ENCODE measurements around the gene GABRD. TPM values are rescaled to one million over a fixed set of nuclear protein-coding genes. Genes with fewer than 3 reads are reported as not detected.

Gene GABRD
- total RNA-seq, 6 experiments from 2014 or later: not detected

GRCh38 chr1:2052054-2052679 is 33.0 kb downstream of the GABRD start:
- no peaks in the 10 kb centered on the region for H3K4me1 Mint-ChIP-seq (ENCODE audit: low read depth)
- H3K27ac Mint-ChIP-seq: no peak overlapping the region
- TF ChIP-seq, protein P1, sequence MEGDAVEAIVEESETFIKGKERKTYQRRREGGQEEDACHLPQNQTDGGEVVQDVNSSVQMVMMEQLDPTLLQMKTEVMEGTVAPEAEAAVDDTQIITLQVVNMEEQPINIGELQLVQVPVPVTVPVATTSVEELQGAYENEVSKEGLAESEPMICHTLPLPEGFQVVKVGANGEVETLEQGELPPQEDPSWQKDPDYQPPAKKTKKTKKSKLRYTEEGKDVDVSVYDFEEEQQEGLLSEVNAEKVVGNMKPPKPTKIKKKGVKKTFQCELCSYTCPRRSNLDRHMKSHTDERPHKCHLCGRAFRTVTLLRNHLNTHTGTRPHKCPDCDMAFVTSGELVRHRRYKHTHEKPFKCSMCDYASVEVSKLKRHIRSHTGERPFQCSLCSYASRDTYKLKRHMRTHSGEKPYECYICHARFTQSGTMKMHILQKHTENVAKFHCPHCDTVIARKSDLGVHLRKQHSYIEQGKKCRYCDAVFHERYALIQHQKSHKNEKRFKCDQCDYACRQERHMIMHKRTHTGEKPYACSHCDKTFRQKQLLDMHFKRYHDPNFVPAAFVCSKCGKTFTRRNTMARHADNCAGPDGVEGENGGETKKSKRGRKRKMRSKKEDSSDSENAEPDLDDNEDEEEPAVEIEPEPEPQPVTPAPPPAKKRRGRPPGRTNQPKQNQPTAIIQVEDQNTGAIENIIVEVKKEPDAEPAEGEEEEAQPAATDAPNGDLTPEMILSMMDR (IDR thresholded peaks at IDR 0.05): no peak
- no peaks in the 10 kb centered on the region for H3K36me3 Mint-ChIP-seq (ENCODE audit: low read depth)
- DNase-seq: no peak
- H3K9me3 Mint-ChIP-seq: no peaks in the 10 kb centered on the region
- peaks cover 27% of the 10 kb centered on the region for H3K27me3 Mint-ChIP-seq (ENCODE audit: insufficient read depth)
- H3K4me3 Mint-ChIP-seq: no peak overlapping the region

DNA sequence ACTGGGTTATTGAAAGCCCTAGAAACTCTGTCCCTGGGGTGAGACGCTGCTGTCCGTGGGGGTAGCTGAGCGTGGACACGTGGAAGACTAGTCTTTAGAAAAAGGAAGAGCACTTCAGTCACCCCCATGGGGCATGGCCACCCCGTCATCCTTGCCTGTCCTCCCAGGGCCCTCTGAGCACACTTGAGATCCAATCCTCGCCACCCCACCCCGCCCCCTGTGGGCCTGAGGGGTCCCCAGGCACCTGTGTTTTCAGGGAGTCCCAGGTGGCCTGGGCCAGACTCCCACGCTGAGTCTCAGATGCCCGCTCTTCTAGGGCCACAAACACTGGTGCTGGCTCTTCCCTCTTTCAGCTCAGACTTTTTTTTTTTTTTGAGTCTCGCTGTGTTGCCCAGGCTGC is 33.6 kb downstream of the GABRD start:
- no peak overlapping the region for H3K4me3 Mint-ChIP-seq
- TF ChIP-seq, protein P1 (IDR thresholded peaks at IDR 0.05): no peak

GRCh38 chr1:2053217-2053616 is 34.1 kb downstream of the GABRD start:
- Mint-ChIP-seq H3K27me3 (ENCODE audit: insufficient read depth) (peaks cover 28% of the 10 kb centered on the region), H3K4me1 (ENCODE audit: low read depth) (no peaks in the 10 kb centered on the region), H3K9me3 (no peaks in the 10 kb centered on the region), H3K27ac (no peak overlapping the region), H3K36me3 (ENCODE audit: low read depth) (no peaks in the 10 kb centered on the region), H3K4me3 (no peak overlapping the region)
- DNase-seq: no peak
- TF ChIP-seq, protein P1 (IDR thresholded peaks at IDR 0.05): no peak

More for the DNA sequence above, 33.6 kb downstream of the GABRD start:
- Mint-ChIP-seq H3K27ac (no peak overlapping the region), H3K36me3 (ENCODE audit: low read depth) (no peaks in the 10 kb centered on the region), H3K9me3 (no peaks in the 10 kb centered on the region), H3K4me1 (ENCODE audit: low read depth) (no peaks in the 10 kb centered on the region), H3K27me3 (ENCODE audit: insufficient read depth) (peaks cover 29% of the 10 kb centered on the region)
- DNase-seq: no peak

GRCh38 chr1:2053784-2054376 is 34.7 kb downstream of the GABRD start:
- peaks cover 22% of the 10 kb centered on the region for H3K27me3 Mint-ChIP-seq (ENCODE audit: insufficient read depth)
- H3K9me3 Mint-ChIP-seq: no peaks in the 10 kb centered on the region
- no peak for DNase-seq
- no peak overlapping the region for H3K27ac Mint-ChIP-seq
- TF ChIP-seq, protein P1 (IDR thresholded peaks at IDR 0.05): no peak
- no peaks in the 10 kb centered on the region for H3K4me1 Mint-ChIP-seq (ENCODE audit: low read depth)
- no peak overlapping the region for H3K4me3 Mint-ChIP-seq
- no peaks in the 10 kb centered on the region for H3K36me3 Mint-ChIP-seq (ENCODE audit: low read depth)

DNA sequence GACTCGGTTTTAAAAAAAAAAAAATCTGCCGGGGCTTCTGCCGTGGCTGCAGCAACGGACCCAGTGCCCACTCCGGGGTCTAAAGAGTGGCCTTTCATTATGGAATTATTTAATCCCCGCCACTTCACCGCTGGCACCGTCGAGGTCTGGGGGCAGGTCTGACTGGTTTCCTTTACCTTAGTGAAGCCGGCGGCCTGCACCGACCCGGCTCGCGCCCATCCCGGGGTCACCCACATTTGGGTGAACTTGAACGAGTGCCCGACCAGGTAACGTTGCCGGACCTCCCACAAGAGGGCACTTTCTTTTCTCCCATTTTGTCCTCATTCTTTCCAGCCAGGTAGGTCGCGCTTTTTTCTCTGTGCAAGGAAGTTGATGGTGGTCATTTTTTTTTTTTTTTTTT is 35.4 kb downstream of the GABRD start:
- Mint-ChIP-seq H3K4me1 (ENCODE audit: low read depth) (no peaks in the 10 kb centered on the region), H3K27me3 (ENCODE audit: insufficient read depth) (peaks cover 15% of the 10 kb centered on the region), H3K27ac (no peak overlapping the region), H3K9me3 (no peaks in the 10 kb centered on the region), H3K36me3 (ENCODE audit: low read depth) (no peaks in the 10 kb centered on the region), H3K4me3 (no peak overlapping the region)
- DNase-seq: no peak
- TF ChIP-seq, protein P1 (IDR thresholded peaks at IDR 0.05): no peak
